Measurements from ENCODE around the gene KRTAP4-2.
A peak's percentile ranks its signal among the peaks of the same experiment; 100 is the strongest.
"Not testable (repeated sequence)": the region's sequence is repeated elsewhere in the genome, so short reads cannot be mapped to it uniquely, and the experiment has no call there.

KRTAP4-2 gene

GRCh38 chr17:41144846-41145245 lies 33.2 kb downstream of the KRTAP4-2 start:
- ChIA-PET POLR2A (no interaction called here), CTCF (no interaction called here)
- DNase-seq (ENCODE audit: low read depth, low spot score) = no peak
- TF ChIP-seq, protein P1, sequence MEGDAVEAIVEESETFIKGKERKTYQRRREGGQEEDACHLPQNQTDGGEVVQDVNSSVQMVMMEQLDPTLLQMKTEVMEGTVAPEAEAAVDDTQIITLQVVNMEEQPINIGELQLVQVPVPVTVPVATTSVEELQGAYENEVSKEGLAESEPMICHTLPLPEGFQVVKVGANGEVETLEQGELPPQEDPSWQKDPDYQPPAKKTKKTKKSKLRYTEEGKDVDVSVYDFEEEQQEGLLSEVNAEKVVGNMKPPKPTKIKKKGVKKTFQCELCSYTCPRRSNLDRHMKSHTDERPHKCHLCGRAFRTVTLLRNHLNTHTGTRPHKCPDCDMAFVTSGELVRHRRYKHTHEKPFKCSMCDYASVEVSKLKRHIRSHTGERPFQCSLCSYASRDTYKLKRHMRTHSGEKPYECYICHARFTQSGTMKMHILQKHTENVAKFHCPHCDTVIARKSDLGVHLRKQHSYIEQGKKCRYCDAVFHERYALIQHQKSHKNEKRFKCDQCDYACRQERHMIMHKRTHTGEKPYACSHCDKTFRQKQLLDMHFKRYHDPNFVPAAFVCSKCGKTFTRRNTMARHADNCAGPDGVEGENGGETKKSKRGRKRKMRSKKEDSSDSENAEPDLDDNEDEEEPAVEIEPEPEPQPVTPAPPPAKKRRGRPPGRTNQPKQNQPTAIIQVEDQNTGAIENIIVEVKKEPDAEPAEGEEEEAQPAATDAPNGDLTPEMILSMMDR (IDR thresholded peaks at IDR 0.05; ENCODE audit: insufficient read depth, low read length, missing control alignments) = no peak
- no peak overlapping the region for H3K4me3 ChIP-seq (ENCODE audit: low read depth, low read length)

DNA sequence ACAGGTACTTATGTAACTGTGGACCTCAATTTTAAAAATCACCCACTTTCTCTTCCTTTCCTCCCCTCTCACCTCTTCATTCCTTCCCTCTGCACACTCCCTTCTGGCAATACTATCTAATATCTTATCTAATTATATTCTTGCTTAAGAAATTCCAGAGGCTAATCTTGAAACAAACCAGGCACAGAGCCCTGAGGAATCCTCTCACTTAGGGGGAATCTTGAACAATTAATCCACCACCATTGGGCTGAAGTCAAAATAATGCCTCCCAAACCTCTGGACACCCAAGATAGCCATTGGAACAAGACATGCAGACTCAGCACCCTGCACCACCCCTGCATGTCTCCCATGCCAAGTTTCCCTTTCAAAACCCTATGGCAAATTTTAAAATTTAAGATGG lies 36.7 kb downstream of the KRTAP4-2 start:
- CTCF ChIA-PET = interaction anchor here (1.0 to 1.4 kb wide), 3 partner anchors 17 to 507 kb away, joined by 3 to 4 read pairs (median 3); no protein-coding TSS in a partner anchor
- H3K4me3 ChIP-seq (ENCODE audit: low read depth, low read length) = no peak overlapping the region
- no peak for DNase-seq (ENCODE audit: low read depth, low spot score)
- TF ChIP-seq, protein P1 (IDR thresholded peaks at IDR 0.05; ENCODE audit: insufficient read depth, low read length, missing control alignments) = no peak
- POLR2A ChIA-PET = interaction anchor here (1.0 kb wide), 1 partner anchor 231 kb away, joined by 3 read pairs; no protein-coding TSS in a partner anchor

- ChIA-PET CTCF (interaction anchor here (0.8 to 1.4 kb wide), 4 partner anchors 16 to 508 kb away, joined by 3 to 4 read pairs (median 3); no protein-coding TSS in a partner anchor), POLR2A (interaction anchor here (1.0 kb wide), 1 partner anchor 230 kb away, joined by 3 read pairs; no protein-coding TSS in a partner anchor)
- no peak within 1 kb of the TSS for H3K4me3 ChIP-seq (ENCODE audit: low read depth, low read length)
- TF ChIP-seq, protein P1 (IDR thresholded peaks at IDR 0.05; ENCODE audit: insufficient read depth, low read length, missing control alignments) = no peak
- peak; percentile 71 for DNase-seq (ENCODE audit: low read depth, low spot score)
Observed at GRCh38 chr17:41140360-41141131, 37.5 kb downstream of the KRTAP4-2 start, which contains the start of gene KRTAP4-6. Gene KRTAP4-6 (minus strand): TSS chr17:41140544. CDS start chr17:41140487, 57 bp downstream.

GRCh38 chr17:41139865-41140264 lies 38.2 kb downstream of the KRTAP4-2 start:
- DNase-seq (ENCODE audit: low read depth, low spot score); H3K4me3 ChIP-seq (ENCODE audit: low read depth, low read length); CTCF ChIA-PET; POLR2A ChIA-PET: not testable (repeated sequence)

- TF ChIP-seq, protein P1 (IDR thresholded peaks at IDR 0.05; ENCODE audit: insufficient read depth, low read length, missing control alignments) = no peak
- no peak for DNase-seq (ENCODE audit: low read depth, low spot score)
- ChIA-PET CTCF (interaction anchor here (1.0 to 1.6 kb wide), 2 partner anchors 188 to 415 kb away, joined by 3 to 6 read pairs; no protein-coding TSS in a partner anchor), POLR2A (interaction anchor here (0.9 kb wide), 1 partner anchor 181 kb away, joined by 3 read pairs; no protein-coding TSS in a partner anchor)
- no peak overlapping the region for H3K4me3 ChIP-seq (ENCODE audit: low read depth, low read length)
Observed at GRCh38 chr17:41133880-41134735, 43.9 kb downstream of the KRTAP4-2 start.

- no peak for DNase-seq (ENCODE audit: low read depth, low spot score)
- POLR2A ChIA-PET = interaction anchor here (0.6 kb wide), 1 partner anchor 10 kb away, joined by 3 read pairs; no protein-coding TSS in a partner anchor
- CTCF ChIA-PET = no interaction called here
- no peak overlapping the region for H3K4me3 ChIP-seq (ENCODE audit: low read depth, low read length)
- TF ChIP-seq, protein P1 (IDR thresholded peaks at IDR 0.05; ENCODE audit: insufficient read depth, low read length, missing control alignments) = no peak
Observed at GRCh38 chr17:41131979-41132378, 46.0 kb downstream of the KRTAP4-2 start.
